ENCODE measurements around the gene RBM18.

DNA sequence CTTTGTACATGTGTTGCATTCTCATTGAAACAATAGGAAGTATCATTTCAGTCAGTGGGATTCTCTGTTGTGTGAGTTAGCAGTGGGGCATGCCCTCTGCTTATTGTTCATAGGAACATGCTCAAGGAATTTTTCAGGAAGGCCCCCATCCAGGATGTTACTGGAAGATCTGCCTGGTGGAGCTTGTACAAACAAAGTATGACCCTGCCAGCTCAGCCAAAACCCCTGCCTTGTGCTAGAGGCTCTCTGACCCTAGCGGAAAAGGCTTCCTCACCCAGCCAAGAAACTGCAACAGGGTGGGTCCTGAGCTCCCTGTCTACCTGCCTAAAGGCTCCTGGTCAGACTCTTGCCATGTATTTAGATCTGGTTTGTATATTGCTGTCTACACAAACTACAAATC is 43.3 kb upstream of the RBM18 start:
- TF ChIP-seq, protein P1, sequence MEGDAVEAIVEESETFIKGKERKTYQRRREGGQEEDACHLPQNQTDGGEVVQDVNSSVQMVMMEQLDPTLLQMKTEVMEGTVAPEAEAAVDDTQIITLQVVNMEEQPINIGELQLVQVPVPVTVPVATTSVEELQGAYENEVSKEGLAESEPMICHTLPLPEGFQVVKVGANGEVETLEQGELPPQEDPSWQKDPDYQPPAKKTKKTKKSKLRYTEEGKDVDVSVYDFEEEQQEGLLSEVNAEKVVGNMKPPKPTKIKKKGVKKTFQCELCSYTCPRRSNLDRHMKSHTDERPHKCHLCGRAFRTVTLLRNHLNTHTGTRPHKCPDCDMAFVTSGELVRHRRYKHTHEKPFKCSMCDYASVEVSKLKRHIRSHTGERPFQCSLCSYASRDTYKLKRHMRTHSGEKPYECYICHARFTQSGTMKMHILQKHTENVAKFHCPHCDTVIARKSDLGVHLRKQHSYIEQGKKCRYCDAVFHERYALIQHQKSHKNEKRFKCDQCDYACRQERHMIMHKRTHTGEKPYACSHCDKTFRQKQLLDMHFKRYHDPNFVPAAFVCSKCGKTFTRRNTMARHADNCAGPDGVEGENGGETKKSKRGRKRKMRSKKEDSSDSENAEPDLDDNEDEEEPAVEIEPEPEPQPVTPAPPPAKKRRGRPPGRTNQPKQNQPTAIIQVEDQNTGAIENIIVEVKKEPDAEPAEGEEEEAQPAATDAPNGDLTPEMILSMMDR (conservative IDR thresholded peaks at IDR 0.05; ENCODE audit: low read depth in 2 of 2) = no peak
- TF ChIP-seq EZH2 (IDR thresholded peaks at IDR 0.05; ENCODE audit: low read depth, unreplicated experiment) (no peak), POLR2AphosphoS5 (IDR thresholded peaks at IDR 0.05; ENCODE audit: low read depth) (no peak), CREB1 (CRISPR knock-in tag; IDR thresholded peaks at IDR 0.05; ENCODE audit: low read depth) (no peak), EZH2phosphoT487 (IDR thresholded peaks at IDR 0.05; ENCODE audit: unreplicated experiment) (no peak), JUNB (IDR thresholded peaks at IDR 0.05; ENCODE audit: unreplicated experiment) (no peak), NANOG (IDR thresholded peaks at IDR 0.05; ENCODE audit: borderline replicate concordance) (no peak), STAT1 (IDR thresholded peaks at IDR 0.05; ENCODE audit: unreplicated experiment) (no peak), ZNF114 (CRISPR knock-in tag; IDR thresholded peaks at IDR 0.05) (no peak)
- TF ChIP-seq, protein P2, sequence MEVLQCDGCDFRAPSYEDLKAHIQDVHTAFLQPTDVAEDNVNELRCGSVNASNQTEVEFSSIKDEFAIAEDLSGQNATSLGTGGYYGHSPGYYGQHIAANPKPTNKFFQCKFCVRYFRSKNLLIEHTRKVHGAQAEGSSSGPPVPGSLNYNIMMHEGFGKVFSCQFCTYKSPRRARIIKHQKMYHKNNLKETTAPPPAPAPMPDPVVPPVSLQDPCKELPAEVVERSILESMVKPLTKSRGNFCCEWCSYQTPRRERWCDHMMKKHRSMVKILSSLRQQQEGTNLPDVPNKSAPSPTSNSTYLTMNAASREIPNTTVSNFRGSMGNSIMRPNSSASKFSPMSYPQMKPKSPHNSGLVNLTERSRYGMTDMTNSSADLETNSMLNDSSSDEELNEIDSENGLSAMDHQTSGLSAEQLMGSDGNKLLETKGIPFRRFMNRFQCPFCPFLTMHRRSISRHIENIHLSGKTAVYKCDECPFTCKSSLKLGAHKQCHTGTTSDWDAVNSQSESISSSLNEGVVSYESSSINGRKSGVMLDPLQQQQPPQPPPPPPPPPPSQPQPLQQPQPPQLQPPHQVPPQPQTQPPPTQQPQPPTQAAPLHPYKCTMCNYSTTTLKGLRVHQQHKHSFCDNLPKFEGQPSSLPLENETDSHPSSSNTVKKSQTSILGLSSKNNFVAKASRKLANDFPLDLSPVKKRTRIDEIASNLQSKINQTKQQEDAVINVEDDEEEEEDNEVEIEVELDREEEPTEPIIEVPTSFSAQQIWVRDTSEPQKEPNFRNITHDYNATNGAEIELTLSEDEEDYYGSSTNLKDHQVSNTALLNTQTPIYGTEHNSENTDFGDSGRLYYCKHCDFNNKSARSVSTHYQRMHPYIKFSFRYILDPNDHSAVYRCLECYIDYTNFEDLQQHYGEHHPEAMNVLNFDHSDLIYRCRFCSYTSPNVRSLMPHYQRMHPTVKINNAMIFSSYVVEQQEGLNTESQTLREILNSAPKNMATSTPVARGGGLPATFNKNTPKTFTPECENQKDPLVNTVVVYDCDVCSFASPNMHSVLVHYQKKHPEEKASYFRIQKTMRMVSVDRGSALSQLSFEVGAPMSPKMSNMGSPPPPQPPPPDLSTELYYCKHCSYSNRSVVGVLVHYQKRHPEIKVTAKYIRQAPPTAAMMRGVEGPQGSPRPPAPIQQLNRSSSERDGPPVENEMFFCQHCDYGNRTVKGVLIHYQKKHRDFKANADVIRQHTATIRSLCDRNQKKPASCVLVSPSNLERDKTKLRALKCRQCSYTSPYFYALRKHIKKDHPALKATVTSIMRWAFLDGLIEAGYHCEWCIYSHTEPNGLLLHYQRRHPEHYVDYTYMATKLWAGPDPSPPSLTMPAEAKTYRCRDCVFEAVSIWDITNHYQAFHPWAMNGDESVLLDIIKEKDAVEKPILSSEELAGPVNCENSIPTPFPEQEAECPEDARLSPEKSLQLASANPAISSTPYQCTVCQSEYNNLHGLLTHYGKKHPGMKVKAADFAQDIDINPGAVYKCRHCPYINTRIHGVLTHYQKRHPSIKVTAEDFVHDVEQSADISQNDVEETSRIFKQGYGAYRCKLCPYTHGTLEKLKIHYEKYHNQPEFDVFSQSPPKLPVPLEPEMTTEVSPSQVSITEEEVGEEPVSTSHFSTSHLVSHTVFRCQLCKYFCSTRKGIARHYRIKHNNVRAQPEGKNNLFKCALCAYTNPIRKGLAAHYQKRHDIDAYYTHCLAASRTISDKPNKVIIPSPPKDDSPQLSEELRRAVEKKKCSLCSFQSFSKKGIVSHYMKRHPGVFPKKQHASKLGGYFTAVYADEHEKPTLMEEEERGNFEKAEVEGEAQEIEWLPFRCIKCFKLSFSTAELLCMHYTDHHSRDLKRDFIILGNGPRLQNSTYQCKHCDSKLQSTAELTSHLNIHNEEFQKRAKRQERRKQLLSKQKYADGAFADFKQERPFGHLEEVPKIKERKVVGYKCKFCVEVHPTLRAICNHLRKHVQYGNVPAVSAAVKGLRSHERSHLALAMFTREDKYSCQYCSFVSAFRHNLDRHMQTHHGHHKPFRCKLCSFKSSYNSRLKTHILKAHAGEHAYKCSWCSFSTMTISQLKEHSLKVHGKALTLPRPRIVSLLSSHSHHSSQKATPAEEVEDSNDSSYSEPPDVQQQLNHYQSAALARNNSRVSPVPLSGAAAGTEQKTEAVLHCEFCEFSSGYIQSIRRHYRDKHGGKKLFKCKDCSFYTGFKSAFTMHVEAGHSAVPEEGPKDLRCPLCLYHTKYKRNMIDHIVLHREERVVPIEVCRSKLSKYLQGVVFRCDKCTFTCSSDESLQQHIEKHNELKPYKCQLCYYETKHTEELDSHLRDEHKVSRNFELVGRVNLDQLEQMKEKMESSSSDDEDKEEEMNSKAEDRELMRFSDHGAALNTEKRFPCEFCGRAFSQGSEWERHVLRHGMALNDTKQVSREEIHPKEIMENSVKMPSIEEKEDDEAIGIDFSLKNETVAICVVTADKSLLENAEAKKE (CRISPR knock-in tag; IDR thresholded peaks at IDR 0.05) = no peak
- TF ChIP-seq, protein P3, sequence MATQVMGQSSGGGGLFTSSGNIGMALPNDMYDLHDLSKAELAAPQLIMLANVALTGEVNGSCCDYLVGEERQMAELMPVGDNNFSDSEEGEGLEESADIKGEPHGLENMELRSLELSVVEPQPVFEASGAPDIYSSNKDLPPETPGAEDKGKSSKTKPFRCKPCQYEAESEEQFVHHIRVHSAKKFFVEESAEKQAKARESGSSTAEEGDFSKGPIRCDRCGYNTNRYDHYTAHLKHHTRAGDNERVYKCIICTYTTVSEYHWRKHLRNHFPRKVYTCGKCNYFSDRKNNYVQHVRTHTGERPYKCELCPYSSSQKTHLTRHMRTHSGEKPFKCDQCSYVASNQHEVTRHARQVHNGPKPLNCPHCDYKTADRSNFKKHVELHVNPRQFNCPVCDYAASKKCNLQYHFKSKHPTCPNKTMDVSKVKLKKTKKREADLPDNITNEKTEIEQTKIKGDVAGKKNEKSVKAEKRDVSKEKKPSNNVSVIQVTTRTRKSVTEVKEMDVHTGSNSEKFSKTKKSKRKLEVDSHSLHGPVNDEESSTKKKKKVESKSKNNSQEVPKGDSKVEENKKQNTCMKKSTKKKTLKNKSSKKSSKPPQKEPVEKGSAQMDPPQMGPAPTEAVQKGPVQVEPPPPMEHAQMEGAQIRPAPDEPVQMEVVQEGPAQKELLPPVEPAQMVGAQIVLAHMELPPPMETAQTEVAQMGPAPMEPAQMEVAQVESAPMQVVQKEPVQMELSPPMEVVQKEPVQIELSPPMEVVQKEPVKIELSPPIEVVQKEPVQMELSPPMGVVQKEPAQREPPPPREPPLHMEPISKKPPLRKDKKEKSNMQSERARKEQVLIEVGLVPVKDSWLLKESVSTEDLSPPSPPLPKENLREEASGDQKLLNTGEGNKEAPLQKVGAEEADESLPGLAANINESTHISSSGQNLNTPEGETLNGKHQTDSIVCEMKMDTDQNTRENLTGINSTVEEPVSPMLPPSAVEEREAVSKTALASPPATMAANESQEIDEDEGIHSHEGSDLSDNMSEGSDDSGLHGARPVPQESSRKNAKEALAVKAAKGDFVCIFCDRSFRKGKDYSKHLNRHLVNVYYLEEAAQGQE (IDR thresholded peaks at IDR 0.05; ENCODE audit: unreplicated experiment) = no peak

Measured in GM23338 (cell line).